ENCODE measurements around the gene GAPDHS.

GAPDHS gene

GRCh38 chr19:35510626-35510964 is 22.7 kb upstream of the GAPDHS start:
- DNase-seq (ENCODE audit: low spot score), result no peak

- DNase-seq (ENCODE audit: low spot score), result no peak
Measured at GRCh38 chr19:35511337-35511736, 21.9 kb upstream of the GAPDHS start.

GRCh38 chr19:35512831-35513627 is 20.2 kb upstream of the GAPDHS start:
- DNase-seq (ENCODE audit: low spot score), result no peak

DNA sequence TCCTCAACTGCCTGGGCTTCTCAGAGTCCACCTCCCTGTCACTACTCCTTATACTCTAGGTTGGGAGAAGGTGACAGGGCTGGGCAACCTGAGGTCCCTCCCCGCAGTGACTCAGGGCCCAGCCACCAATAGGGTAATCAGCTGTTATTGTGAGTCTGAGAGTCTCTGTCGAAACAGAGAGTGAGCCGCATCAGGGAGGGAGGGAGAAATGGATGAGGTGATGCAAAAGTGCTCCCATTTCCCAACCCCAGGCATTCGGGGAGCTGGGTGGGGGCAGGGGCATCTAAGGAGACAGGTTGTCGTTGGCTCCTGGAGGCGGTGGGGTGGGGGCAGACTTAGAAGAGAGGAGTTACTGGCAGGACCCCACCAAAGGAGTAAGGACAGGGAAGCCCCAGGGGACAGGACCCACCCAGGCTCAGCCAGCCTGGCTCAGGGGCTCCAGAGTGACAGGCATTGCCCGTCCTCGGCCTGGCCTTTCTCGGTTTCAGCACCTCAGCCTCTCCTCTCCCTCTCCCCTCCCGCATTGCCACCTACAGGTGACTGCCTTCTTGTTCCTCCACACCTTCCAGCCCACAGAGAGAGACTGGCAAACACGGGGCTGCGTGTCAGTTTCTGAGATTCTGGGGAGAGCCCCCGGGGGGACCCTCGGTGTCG is 19.5 kb upstream of the GAPDHS start, which contains the start of gene DMKN:
DMKN (minus strand) TSS at position 22 of the 654 bp plus-strand sequence. CDS start 174 bp downstream, outside the sequence.
- DNase-seq (ENCODE audit: low spot score), result no peak

- DNase-seq (ENCODE audit: low spot score), result no peak
Measured at GRCh38 chr19:35514282-35514809, 18.9 kb upstream of the GAPDHS start.

DNA sequence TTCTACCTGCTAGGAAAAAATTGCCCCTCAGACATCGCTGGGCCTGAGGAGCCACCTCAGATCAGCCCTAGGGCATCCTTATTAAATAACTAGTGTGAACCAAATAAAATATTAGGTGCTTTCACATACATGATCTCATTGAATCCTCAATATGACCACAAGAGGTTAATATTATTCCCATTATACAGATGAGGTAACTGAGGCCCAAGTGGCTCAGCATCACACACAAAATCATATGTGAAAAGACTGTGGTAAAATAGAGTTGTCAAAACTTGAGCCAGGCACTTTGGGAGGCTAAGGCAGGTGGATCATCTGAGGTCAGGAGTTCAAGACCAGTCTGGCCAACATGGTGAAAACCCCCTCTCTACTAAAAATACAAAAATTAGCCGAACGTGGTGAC is 16.9 kb upstream of the GAPDHS start:
- no peak for DNase-seq (ENCODE audit: low spot score)

DNA sequence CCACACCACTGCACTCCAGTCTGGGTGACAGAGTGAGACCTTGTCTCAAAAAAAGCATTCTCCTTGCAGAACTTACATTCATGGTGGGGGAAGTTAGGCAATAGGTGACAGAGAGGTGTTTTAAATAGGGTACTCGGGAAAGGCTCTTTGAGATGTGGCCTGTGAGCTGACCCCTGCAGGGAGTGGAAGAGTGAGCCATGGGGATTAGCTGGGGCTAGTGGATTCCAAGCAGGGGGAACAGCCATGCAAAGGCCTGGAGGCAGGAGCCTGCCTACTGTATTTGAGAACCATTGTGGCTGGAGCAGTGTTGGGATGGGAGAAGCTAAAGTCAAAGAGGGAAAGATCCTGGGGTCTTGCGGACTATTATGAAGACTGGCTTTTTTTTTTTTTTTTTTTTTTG is 15.9 kb upstream of the GAPDHS start:
- DNase-seq (ENCODE audit: low spot score), result no peak

DNA sequence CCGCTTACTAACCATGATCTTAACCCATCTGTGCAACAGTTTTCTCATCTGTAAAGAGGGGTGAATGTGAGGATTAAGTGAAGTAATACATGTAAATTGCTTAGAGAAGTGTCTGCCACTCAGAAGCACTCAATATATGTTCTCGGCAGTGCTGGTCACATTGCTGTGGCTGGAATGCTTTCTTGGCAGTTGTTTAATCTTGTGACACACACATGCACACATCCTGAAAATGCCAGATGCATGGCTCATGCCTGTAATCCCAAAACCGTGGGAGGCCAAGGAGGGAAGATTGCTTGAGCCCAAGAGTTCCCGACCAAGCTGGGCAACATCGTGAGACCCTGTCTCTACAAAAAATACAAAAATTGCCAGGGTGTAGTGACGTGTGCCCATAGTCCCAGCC is 14.9 kb upstream of the GAPDHS start:
- DNase-seq (ENCODE audit: low spot score), result peak; percentile 23

DNA sequence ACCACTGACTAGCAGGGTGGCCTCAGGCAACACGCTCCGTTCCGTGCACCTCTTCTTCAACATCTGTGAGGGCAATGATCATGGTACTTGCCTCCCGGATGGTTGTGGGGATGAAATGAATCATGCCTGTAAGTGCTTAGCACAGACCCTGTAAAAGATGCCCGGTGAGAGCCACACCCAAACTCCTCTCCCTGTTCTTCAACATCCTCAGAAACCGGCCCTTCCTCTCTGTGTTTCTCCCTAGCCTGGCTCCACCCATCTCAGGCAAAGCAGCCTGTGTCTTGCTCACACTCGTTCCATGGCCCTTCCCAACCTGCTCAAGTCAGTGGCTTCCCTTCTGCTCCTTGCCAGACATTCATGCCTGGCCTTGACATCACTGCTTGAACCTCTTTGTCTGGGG is 14.0 kb upstream of the GAPDHS start:
- no peak for DNase-seq (ENCODE audit: low spot score)

DNA sequence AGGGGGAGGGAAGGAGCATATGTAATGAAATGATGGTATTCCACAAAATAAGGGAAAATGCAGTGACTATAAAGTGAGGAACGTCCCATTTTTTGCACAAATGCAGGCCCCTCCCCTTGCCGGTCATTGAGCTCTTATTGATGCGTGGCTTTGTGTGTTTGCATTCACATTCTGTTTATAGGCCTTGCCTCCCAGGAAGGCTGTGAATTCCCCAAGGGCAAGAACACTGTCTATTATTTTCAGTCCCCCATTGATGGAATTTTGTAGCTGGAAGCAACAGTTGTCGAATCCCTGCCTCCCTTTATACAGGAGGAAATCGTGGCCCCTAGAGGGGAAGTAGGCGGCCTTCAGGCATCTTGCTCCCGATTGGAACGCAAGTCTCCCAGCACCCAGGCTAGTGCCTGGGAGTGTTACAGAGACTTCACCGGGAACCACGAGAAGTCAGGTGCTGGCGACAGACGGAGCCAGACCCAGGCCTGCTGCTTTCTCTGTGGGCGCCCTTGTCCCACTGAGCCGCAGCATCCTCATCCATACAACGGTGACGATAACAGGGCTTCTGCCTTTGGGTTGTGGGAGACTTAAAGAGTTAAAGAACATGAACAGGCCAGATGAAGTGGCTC is 12.0 kb upstream of the GAPDHS start:
- DNase-seq (ENCODE audit: low spot score), result no peak

DNA sequence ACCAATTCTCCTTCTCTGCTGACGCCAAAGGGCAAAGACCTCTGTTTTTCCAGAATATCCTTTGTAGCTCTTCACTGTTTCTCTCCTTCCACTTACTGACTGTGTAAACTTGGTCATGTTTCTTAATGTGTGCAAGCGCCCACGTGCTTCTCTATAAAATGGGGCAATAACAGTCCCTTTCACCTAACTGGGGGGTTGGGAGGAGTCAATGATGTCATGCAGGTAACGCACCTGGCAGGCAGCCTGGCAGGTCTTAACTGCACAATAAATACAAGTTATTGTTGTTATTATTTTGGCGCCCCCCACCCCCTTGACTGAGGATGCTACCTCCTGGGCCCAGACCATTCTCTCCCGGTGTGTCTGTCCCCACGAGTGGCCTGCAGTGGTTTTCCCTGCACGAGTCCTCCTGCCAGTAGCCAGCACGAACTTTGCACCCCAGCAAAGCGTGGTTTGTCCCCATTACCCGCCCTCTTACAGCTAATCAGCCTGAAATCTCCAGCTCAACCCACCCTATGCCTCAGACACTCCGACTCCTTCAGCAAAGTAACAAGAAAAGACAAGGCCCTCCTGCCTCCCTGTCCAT is 10.4 kb upstream of the GAPDHS start:
- no peak for DNase-seq (ENCODE audit: low spot score)

DNA sequence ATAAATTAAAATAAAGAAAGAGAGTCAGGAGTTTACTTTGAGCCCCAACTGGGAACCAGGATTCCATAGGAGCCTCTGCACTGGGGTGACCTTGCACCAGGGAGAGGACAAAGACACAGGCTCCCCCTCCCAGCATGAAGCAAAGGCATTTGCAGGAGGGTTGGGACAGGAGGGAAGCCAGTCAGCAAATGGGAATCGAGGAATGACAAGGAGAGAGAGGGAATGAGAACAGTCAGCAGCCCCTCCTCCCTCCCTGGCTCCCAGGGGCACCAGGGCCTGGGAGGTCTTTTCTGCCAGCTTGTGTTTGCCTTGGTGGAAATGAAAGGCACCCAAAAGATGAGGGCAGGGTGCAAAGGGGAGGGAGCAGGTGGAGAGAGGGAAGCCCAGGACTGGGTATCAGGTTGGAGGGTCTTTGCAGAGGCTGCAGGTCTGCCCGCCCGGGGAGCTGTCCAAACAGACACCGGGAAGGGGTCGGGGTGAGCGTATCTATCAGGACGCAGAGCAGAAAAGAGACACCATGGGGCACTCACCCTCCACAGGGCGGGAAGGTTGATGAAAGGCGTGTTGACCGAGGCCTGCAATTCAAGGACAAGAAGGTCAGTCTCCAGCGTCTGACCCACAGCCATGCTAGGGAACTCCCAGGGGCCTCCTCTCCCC is 8.9 kb upstream of the GAPDHS start:
- DNase-seq (ENCODE audit: low spot score), result no peak

DNA sequence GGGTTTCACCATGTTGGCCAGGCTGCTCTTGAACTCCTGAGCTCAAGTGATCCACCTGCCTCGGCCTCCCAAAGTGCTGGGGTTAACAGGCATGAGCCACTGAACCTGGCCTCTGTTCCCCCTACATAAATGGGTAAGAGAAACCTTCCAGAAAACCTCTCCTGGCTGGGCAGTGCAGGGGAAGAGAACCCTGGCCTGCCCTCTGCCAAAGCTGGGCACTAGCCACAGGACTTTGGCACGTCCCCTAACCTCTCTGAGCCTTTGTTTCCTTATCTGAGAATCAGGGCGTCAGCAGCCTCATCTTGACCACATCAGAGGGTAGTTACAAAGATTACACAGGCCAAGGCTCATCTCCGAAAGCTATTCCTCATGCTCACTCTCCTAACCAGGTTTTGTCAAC is 7.4 kb upstream of the GAPDHS start:
- no peak for DNase-seq (ENCODE audit: low spot score)

GRCh38 chr19:35528218-35529038 is 4.8 kb upstream of the GAPDHS start, which contains the start of gene SBSN:
Gene SBSN, minus strand, starts transcription at chr19:35528311. Its CDS starts 30 bp downstream, at chr19:35528281.
- DNase-seq (ENCODE audit: low spot score), result no peak

GRCh38 chr19:35529241-35530218 is 3.7 kb upstream of the GAPDHS start:
- DNase-seq (ENCODE audit: low spot score), result no peak

- no peak for DNase-seq (ENCODE audit: low spot score)
Measured at GRCh38 chr19:35531291-35531690, 2.0 kb upstream of the GAPDHS start.

GRCh38 chr19:35533822-35534392 is 651 bp downstream of the GAPDHS start:
- DNase-seq (ENCODE audit: low spot score), result no peak

GRCh38 chr19:35534803-35535480 is 1.7 kb downstream of the GAPDHS start:
- no peak for DNase-seq (ENCODE audit: low spot score)

GRCh38 chr19:35539314-35539713 is 6.1 kb downstream of the GAPDHS start:
- no peak for DNase-seq (ENCODE audit: low spot score)
